CD14-positive monocyte (primary cell): ENCODE results near the gene LCA5. TPM values are rescaled to one million over a fixed set of nuclear protein-coding genes. Genes with fewer than 3 reads are reported as not detected.
"Not testable (repeated sequence)": the region's sequence is repeated elsewhere in the genome, so short reads cannot be mapped to it uniquely, and the experiment has no call there.

Experiments used
- DNase-seq, 3 donors: peaks; one replicate each; pipeline ENCODE4 v3.0.0-alpha.2; 2011 to 2022
- H2AFZ ChIP-seq: 2 replicates; pipeline ENCODE4 v1.6.0; 2012; ENCODE audit warnings: mild to moderate bottlenecking, low read depth, low read length, inconsistent platforms; ENCODE audit not compliant: insufficient read depth, poor library complexity, severe bottlenecking
- H3K27ac ChIP-seq, 2 donors: 1 replicate in 1 of 2; 2 replicates in 1 of 2; pipeline ENCODE4 v1.5.1; 2012 to 2013; ENCODE audit warnings: low read length in 2 of 2, control low read depth in 1 of 2, inconsistent platforms in 1 of 2, low read depth in 1 of 2, mild to moderate bottlenecking in 1 of 2
- H3K27me3 ChIP-seq, 2 donors: one replicate each; pipeline versions ENCODE4 v1.6.0 to v1.6.1; 2011 to 2013; ENCODE audit warnings: low read length in 2 of 2; ENCODE audit not compliant: control insufficient read depth in 2 of 2, insufficient read depth in 2 of 2
- H3K36me3 ChIP-seq, 2 donors: replicated peaks in 1 of 2; 1 replicate in 1 of 2; 2 replicates in 1 of 2; pipeline versions ENCODE4 v1.5.1 to v1.6.1; 2012 to 2013; ENCODE audit warnings: low read length in 2 of 2, control low read depth in 1 of 2, inconsistent platforms in 1 of 2, mild to moderate bottlenecking in 1 of 2; ENCODE audit not compliant: insufficient read depth in 2 of 2, control insufficient read depth in 1 of 2
- H3K4me1 ChIP-seq, 2 donors: 1 replicate in 1 of 2; 2 replicates in 1 of 2; pipeline versions ENCODE4 v1.5.1 to v1.6.1; 2012 to 2013; ENCODE audit warnings: low read length in 2 of 2, control low read depth in 1 of 2, inconsistent platforms in 1 of 2, mild to moderate bottlenecking in 1 of 2, moderate library complexity in 1 of 2; ENCODE audit not compliant: insufficient read depth in 2 of 2, control insufficient read depth in 1 of 2
- H3K4me2 ChIP-seq: replicated peaks from 2 replicates; pipeline ENCODE3; 2012; ENCODE audit warnings: low read length, moderate library complexity, mild to moderate bottlenecking; ENCODE audit not compliant: poor library complexity, severe bottlenecking; ENCODE audit errors: extremely low read depth
- H3K4me3 ChIP-seq, 3 experiments: fragments of 200-600 bp in 1 of 3; sonication (generic) in 1 of 3; replicated peaks in 1 of 3; 1 replicate in 2 of 3; 2 replicates in 1 of 3; pipeline ENCODE4 v1.5.1; 2011 to 2013; ENCODE audit warnings: low read length in 3 of 3, mild to moderate bottlenecking in 3 of 3, control low read depth in 2 of 3, low read depth in 2 of 3, inconsistent platforms in 1 of 3, moderate library complexity in 1 of 3
- H3K79me2 ChIP-seq: 2 replicates; pipeline ENCODE4 v1.6.0; 2012; ENCODE audit warnings: mild to moderate bottlenecking, control low read depth, inconsistent platforms, low read length, moderate library complexity; ENCODE audit not compliant: insufficient read depth
- H3K9ac ChIP-seq: 2 replicates; pipeline ENCODE4 v1.6.0; 2017; ENCODE audit warnings: low read length, mild to moderate bottlenecking; ENCODE audit not compliant: insufficient read depth, poor library complexity, severe bottlenecking
- H3K9me3 ChIP-seq, 2 donors: replicated peaks in 1 of 2; 1 replicate in 1 of 2; 2 replicates in 1 of 2; pipeline versions ENCODE4 v1.5.1 to v1.6.1; 2012 to 2013; ENCODE audit warnings: low read length in 2 of 2, control low read depth in 1 of 2; ENCODE audit not compliant: control insufficient read depth in 1 of 2, insufficient read depth in 1 of 2
- H4K20me1 ChIP-seq: 2 replicates; pipeline ENCODE4 v1.6.0; 2012; ENCODE audit warnings: mild to moderate bottlenecking, low read length, control low read depth, moderate library complexity; ENCODE audit not compliant: insufficient read depth
- H3K27ac Mint-ChIP-seq, 7 donors: one replicate each; pipeline ENCODE4 v1.8.0; 2020; ENCODE audit warnings: mild to moderate bottlenecking in 7 of 7, mixed read lengths in 7 of 7, moderate library complexity in 6 of 7, inconsistent platforms in 2 of 7
- H3K27me3 Mint-ChIP-seq, 3 donors: one replicate each; pipeline ENCODE4 v1.8.0; 2021 to 2022; ENCODE audit warnings: low read depth in 3 of 3, mild to moderate bottlenecking in 3 of 3, mixed read lengths in 3 of 3, moderate library complexity in 3 of 3, inconsistent platforms in 1 of 3
- H3K36me3 Mint-ChIP-seq, 2 donors: one replicate each; pipeline ENCODE4 v1.8.0; 2020; ENCODE audit warnings: mixed read lengths in 2 of 2, inconsistent platforms in 1 of 2, mild to moderate bottlenecking in 1 of 2
- H3K4me1 Mint-ChIP-seq: one replicate; pipeline ENCODE4 v1.8.0; 2020; ENCODE audit warnings: mild to moderate bottlenecking, mixed read lengths
- H3K4me3 Mint-ChIP-seq, 2 donors: one replicate each; pipeline ENCODE4 v1.8.0; 2020; ENCODE audit warnings: mild to moderate bottlenecking in 2 of 2, mixed read lengths in 2 of 2, moderate library complexity in 1 of 2
- H3K9me3 Mint-ChIP-seq, 7 donors: one replicate each; pipeline ENCODE4 v1.8.0; 2020 to 2022; ENCODE audit warnings: mixed read lengths in 7 of 7, mild to moderate bottlenecking in 6 of 7, moderate library complexity in 6 of 7, inconsistent platforms in 2 of 7
- WGBS: methylation state at CpG from one replicate; pipeline ENCODE4 v1.1.5; 2013; ENCODE audit warnings: missing lambda C conversion rate; ENCODE audit not compliant: insufficient coverage; 5-methylcytosine and 5-hydroxymethylcytosine counted together
- intact Hi-C, 2 donors: fragments of 100-400 bp; cut with micrococcal nuclease; formaldehyde crosslinking; loops; one replicate each; pipeline versions ENCODE4 v1.15.0 to v1.15.1; 2023
- polyA plus RNA-seq, 3 donors: library from polyadenylated mRNA; depleted of rRNA in 1 of 3; unstranded in 2 of 3; stranded (reverse) in 1 of 3; fragments of 300-500 nt in 2 of 3; fragments of >200 nt in 1 of 3; fragmentation: Illumina TruSeq in 2 of 3; gene quantifications; 1 replicate in 2 of 3; 2 replicates in 1 of 3; pipeline ENCODE4 v1.2.3, GENCODE V29; 2012 to 2021
- TF ChIP-seq, protein P1 (sequence below): fragments of 200-600 bp; IDR thresholded peaks from one replicate; pipeline ENCODE4 v1.8.0; 2022; ENCODE audit warnings: antibody characterized with exemption, mild to moderate bottlenecking

Gene LCA5
- polyA plus RNA-seq, 3 donors = 0.08 TPM; not detected in 2

DNA sequence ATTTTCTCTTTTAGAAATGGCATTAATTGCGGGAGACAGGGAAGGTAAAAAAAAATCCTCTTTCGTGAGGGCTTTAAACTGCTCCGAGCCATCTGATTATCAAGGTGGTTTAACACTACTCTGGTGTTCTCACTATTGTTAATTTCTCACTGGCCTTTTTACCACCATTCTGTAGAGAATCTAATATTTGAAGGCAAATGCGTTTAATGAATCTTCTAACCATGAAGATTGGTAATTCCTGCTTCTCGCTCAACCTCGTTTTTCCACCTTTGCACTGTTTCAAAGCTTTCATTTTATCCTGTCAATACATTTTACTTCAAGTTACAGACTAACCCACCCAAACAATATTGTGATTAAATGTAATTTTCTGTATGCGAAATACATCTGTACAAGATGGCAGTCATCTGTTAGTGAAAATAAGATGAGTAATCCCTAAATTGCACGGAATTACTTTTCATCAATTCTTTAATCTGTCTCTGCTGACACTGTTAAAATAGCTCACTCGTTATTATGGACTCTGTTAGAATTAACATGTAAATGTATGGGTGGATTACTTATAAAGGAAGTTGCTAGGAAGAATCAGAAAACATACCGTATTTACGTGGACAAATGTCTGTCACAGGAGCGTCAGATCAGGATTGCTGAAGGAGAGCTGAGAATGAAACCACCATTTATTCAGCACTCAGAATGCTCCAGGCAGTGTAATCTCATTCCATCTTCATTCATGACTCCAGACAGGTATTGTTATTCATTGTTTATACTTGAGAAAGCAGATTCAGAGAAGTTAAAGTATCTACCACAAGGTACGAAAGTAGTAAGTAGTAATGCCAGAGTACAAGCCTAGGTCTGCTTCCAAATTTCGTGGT lies 1.1 kb upstream of the LCA5 start:
- Mint-ChIP-seq H3K9me3 (no peaks in the 10 kb centered on the region), H3K27me3 (peaks cover 3 to 8% (median 6%) of the 10 kb centered on the region in 3 donors), H3K4me1 (no peaks in the 10 kb centered on the region), H3K36me3 (no peaks in the 10 kb centered on the region), H3K27ac (no peak overlapping the region), H3K4me3 (no peak overlapping the region)
- Histone ChIP-seq H3K4me3 (peak overlapping the region; percentile 55 to 94 (median 63)), H4K20me1 (no peaks in the 10 kb centered on the region), H3K36me3 (no peaks in the 10 kb centered on the region), H3K9me3 (no peaks in the 10 kb centered on the region), H3K27ac (no peak overlapping the region), H3K4me2 (peak overlapping the region; percentile 98), H2AFZ (peak overlapping the region; percentile 100), H3K27me3 (peaks cover 0 to 8% of the 10 kb centered on the region in 2 donors), H3K9ac (peak overlapping the region; percentile 74), H3K79me2 (no peaks in the 10 kb centered on the region), H3K4me1 (peaks cover 10 to 23% of the 10 kb centered on the region in 2 donors)
- intact Hi-C loops = loop anchor here in 1 of 2 donors (5.0 to 10.0 kb wide), 2 partner anchors 306 to 464 kb away; partner anchors contain the start of genes HMGN3 and PHIP
- TF ChIP-seq, protein P1, sequence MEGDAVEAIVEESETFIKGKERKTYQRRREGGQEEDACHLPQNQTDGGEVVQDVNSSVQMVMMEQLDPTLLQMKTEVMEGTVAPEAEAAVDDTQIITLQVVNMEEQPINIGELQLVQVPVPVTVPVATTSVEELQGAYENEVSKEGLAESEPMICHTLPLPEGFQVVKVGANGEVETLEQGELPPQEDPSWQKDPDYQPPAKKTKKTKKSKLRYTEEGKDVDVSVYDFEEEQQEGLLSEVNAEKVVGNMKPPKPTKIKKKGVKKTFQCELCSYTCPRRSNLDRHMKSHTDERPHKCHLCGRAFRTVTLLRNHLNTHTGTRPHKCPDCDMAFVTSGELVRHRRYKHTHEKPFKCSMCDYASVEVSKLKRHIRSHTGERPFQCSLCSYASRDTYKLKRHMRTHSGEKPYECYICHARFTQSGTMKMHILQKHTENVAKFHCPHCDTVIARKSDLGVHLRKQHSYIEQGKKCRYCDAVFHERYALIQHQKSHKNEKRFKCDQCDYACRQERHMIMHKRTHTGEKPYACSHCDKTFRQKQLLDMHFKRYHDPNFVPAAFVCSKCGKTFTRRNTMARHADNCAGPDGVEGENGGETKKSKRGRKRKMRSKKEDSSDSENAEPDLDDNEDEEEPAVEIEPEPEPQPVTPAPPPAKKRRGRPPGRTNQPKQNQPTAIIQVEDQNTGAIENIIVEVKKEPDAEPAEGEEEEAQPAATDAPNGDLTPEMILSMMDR = no peak
- no peak for DNase-seq
- WGBS = 81% methylated on average over 3 of the region's 14 CpGs

DNA sequence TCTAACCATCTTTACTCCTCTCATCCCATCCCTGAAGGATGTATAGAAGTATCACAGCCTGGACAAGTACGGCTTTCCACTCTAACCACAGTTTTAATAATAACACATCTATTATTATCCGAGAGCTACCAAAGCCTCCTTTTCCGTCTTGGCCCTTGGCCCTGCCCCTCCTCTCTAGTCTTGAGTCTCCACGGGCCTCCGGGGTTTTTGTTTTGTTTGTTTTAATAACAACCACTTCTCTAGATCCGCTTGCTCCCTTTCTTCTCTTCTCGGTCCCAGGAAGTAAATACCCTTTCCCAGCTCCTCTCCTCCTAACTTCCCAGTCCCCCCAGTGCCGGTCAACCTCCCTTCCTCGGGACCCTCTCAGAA lies 661 bp downstream of the LCA5 start:
- H3K4me1 Mint-ChIP-seq = no peaks in the 10 kb centered on the region

DNA sequence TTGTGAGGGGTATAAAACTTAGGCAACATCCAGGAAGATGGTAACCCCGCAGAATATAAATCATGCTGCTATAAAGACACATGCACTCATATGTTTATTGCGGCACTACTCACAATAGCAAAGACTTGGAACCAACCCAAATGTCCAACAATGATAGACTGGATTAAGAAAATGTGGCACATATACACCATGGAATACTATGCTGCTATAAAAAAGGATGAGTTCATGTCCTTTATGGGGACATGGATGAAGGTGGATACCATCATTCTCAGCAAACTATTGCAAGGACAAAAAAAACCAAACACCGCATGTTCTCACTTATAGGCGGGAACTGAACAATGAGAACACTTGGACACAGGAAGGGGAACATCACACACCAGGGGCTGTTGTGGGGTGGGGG lies 7.7 kb downstream of the LCA5 start:
- H3K4me2 ChIP-seq, H3K9me3 ChIP-seq, H3K4me1 Mint-ChIP-seq, DNase-seq, H3K27ac Mint-ChIP-seq, intact Hi-C loops, H3K9ac ChIP-seq, H3K27me3 ChIP-seq, H4K20me1 ChIP-seq, H3K36me3 ChIP-seq, H3K4me1 ChIP-seq, H2AFZ ChIP-seq, H3K27ac ChIP-seq, H3K4me3 ChIP-seq, H3K4me3 Mint-ChIP-seq, H3K36me3 Mint-ChIP-seq, H3K79me2 ChIP-seq, H3K27me3 Mint-ChIP-seq: not testable (repeated sequence)
- H3K9me3 Mint-ChIP-seq = peaks cover 3 to 21% (median 13%) of the 10 kb centered on the region in 7 donors
- WGBS = no CpG with 5 or more reads among the region's 4 CpGs

More for the DNA sequence above, 661 bp downstream of the LCA5 start:
- no peaks in the 10 kb centered on the region for H3K9me3 Mint-ChIP-seq
- 0% methylated on average over 2 of the region's 9 CpGs for WGBS
- Histone ChIP-seq H3K9ac (peak overlapping the region; percentile 74), H3K36me3 (no peaks in the 10 kb centered on the region), H3K27ac (no peak overlapping the region), H2AFZ (peak overlapping the region; percentile 100), H4K20me1 (no peaks in the 10 kb centered on the region), H3K4me1 (peaks cover 10 to 23% of the 10 kb centered on the region in 2 donors), H3K4me3 (peak overlapping the region; percentile 55 to 94 (median 63)), H3K4me2 (peak overlapping the region; percentile 98), H3K79me2 (no peaks in the 10 kb centered on the region), H3K27me3 (peaks cover 0 to 8% of the 10 kb centered on the region in 2 donors), H3K9me3 (no peaks in the 10 kb centered on the region)
- no peak for DNase-seq
- intact Hi-C loops = loop anchor here in 1 of 2 donors (5.0 to 10.0 kb wide), 2 partner anchors 304 to 462 kb away; partner anchors contain the start of genes HMGN3 and PHIP
- H3K27me3 Mint-ChIP-seq = peaks cover 3 to 8% (median 6%) of the 10 kb centered on the region in 3 donors
- no peak overlapping the region for H3K4me3 Mint-ChIP-seq
- TF ChIP-seq, protein P1 = no peak
- H3K36me3 Mint-ChIP-seq = no peaks in the 10 kb centered on the region
- H3K27ac Mint-ChIP-seq = no peak overlapping the region
